A549 (cell line): ENCODE data around the gene TSPAN18. TPM values are rescaled to one million over a fixed set of nuclear protein-coding genes. Genes with fewer than 3 reads are reported as not detected.

Experiments
- ATAC-seq, 2 experiments: fragments of 200-7000 bp in 1 of 2; fragments of >200 bp in 1 of 2; cut with Nextera tagmentation in 1 of 2; cut with Tn5 transposase in 1 of 2; 3 replicates each; pipeline versions ENCODE4 v1.8.0 to v1.9.1; 2018 to 2020; ENCODE audit warnings: mild to moderate bottlenecking in 1 of 2, moderate library complexity in 1 of 2
- CTCF ChIA-PET: fragments of 300-600 bp; sonication (Branson Sonifier 250); formaldehyde crosslinking; extraction: SDS; loops from one replicate; lab custom pipeline; 2021; ENCODE audit warnings: antibody characterized with exemption, inconsistent platforms; lab: Yijun Ruan, JAX
- POLR2A ChIA-PET: fragments of 350-600 bp; formaldehyde crosslinking; extraction: SDS; loops from one replicate; lab custom pipeline; 2021; ENCODE audit warnings: antibody characterized with exemption, inconsistent platforms; lab: Yijun Ruan, JAX
- DNase-seq, 2 experiments: peaks; one replicate each; pipeline versions ENCODE4 v3.0.0 to v3.0.0-alpha.2; 2011 to 2016; ENCODE audit warnings: low read depth in 1 of 2, low spot score in 1 of 2
- FAIRE-seq: peaks from 2 replicates; lab custom pipeline; 2011; peaks lifted over from hg19 to GRCh38; lab: Jason Lieb, UNC
- H3K27ac ChIP-seq, 2 experiments: fragments of >200 bp; sonication (Bioruptor Twin); formaldehyde crosslinking; 3 replicates each; pipeline ENCODE4 v1.5.1; 2016 to 2017
- H3K4me1 ChIP-seq: fragments of >200 bp; sonication (Bioruptor Twin); formaldehyde crosslinking; 3 replicates; pipeline ENCODE4 v1.6.1; 2016
- H3K4me2 ChIP-seq: fragments of >200 bp; sonication (Bioruptor Twin); formaldehyde crosslinking; 3 replicates; pipeline ENCODE4 v1.6.1; 2016
- H3K4me3 ChIP-seq: fragments of >200 bp; sonication (Bioruptor Twin); formaldehyde crosslinking; 3 replicates; pipeline ENCODE4 v1.5.1; 2016
- H3K9me3 ChIP-seq: fragments of >200 bp; sonication (Bioruptor Twin); formaldehyde crosslinking; 3 replicates; pipeline ENCODE4 v1.6.1; 2016
- BHLHE40 ChIP-seq: IDR thresholded peaks from 2 replicates; pipeline ENCODE4 v1.6.1; 2012; ENCODE audit warnings: low read depth, low read length, inconsistent platforms
- CBX2 ChIP-seq: fragments of 200-600 bp; sonication (generic); IDR thresholded peaks from 2 replicates; pipeline ENCODE4 v1.6.1; 2016; ENCODE audit warnings: low read depth, mild to moderate bottlenecking, borderline replicate concordance
- CHD4 ChIP-seq: fragments of 200-600 bp; sonication (generic); IDR thresholded peaks from 2 replicates; pipeline ENCODE4 v1.6.1; 2016; ENCODE audit warnings: antibody characterized with exemption, mild to moderate bottlenecking, borderline replicate concordance
- EP300 ChIP-seq, 2 experiments: fragments of >200 bp; sonication (Bioruptor Twin); formaldehyde crosslinking; IDR thresholded peaks; 2 replicates in 1 of 2; 3 replicates in 1 of 2; pipeline ENCODE4 v1.6.1; 2016 to 2017
- FOSB ChIP-seq: fragments of 250-450 bp; sonication (Bioruptor Pico); IDR thresholded peaks from 2 replicates; pipeline ENCODE4 v1.5.0; 2020; ENCODE audit warnings: mild to moderate bottlenecking, moderate library complexity
- GATA3 ChIP-seq: IDR thresholded peaks from 2 replicates; pipeline ENCODE4 v1.6.1; 2012; ENCODE audit warnings: borderline replicate concordance
- HDAC2 ChIP-seq: fragments of 200-600 bp; sonication (generic); IDR thresholded peaks from 2 replicates; pipeline ENCODE4 v1.6.1; 2016
- HOXA7 ChIP-seq: fragments of 250-450 bp; sonication (Bioruptor Pico); IDR thresholded peaks from 2 replicates; pipeline ENCODE4 v1.5.0; 2020; ENCODE audit warnings: mild to moderate bottlenecking, moderate library complexity
- HOXB13 ChIP-seq: fragments of 250-450 bp; sonication (Bioruptor Pico); IDR thresholded peaks from 2 replicates; pipeline ENCODE4 v1.5.0; 2020; ENCODE audit warnings: low read depth, mild to moderate bottlenecking, moderate library complexity
- HOXB5 ChIP-seq: fragments of 250-450 bp; sonication (Bioruptor Pico); IDR thresholded peaks from 2 replicates; pipeline ENCODE4 v1.5.0; 2020; ENCODE audit warnings: mild to moderate bottlenecking, moderate library complexity
- JUN ChIP-seq, 2 experiments: fragments of >200 bp; sonication (Bioruptor Twin); formaldehyde crosslinking; IDR thresholded peaks; 2 replicates in 1 of 2; 3 replicates in 1 of 2; pipeline ENCODE4 v1.6.1; 2016 to 2017
- JUNB ChIP-seq: fragments of >200 bp; sonication (Bioruptor Twin); formaldehyde crosslinking; IDR thresholded peaks from 2 replicates; pipeline ENCODE4 v1.6.1; 2016
- MAFK ChIP-seq: fragments of 450-650 bp; IDR thresholded peaks from 2 replicates; pipeline ENCODE4 v1.6.1; 2014; ENCODE audit not compliant: partially characterized antibody
- MAX ChIP-seq: IDR thresholded peaks from 2 replicates; pipeline ENCODE4 v1.6.1; 2012
- MAZ ChIP-seq: fragments of 150-350 bp; IDR thresholded peaks from 2 replicates; pipeline ENCODE4 v1.6.1; 2014; ENCODE audit warnings: antibody characterized with exemption, low read depth, low read length, borderline replicate concordance
- MYC ChIP-seq: IDR thresholded peaks from 2 replicates; pipeline ENCODE4 v1.6.1; 2012; ENCODE audit warnings: mild to moderate bottlenecking, inconsistent platforms, low read length, improper control_type of control experiment, borderline replicate concordance
- NPAS2 ChIP-seq: fragments of 250-450 bp; sonication (Bioruptor Pico); IDR thresholded peaks from 2 replicates; pipeline ENCODE4 v1.8.0; 2022; ENCODE audit warnings: mild to moderate bottlenecking, moderate library complexity, borderline replicate concordance
- PBX3 ChIP-seq: IDR thresholded peaks from 2 replicates; pipeline ENCODE4 v1.6.1; 2012
- RARB ChIP-seq: fragments of 250-450 bp; sonication (Bioruptor Pico); IDR thresholded peaks from 2 replicates; pipeline ENCODE4 v1.8.0; 2021; ENCODE audit warnings: mild to moderate bottlenecking, moderate library complexity
- RCOR1 ChIP-seq: fragments of 150-350 bp; IDR thresholded peaks from 2 replicates; pipeline ENCODE4 v1.6.1; 2014; ENCODE audit warnings: antibody characterized with exemption, low read length, low read depth
- RNF2 ChIP-seq: fragments of 200-600 bp; sonication (generic); IDR thresholded peaks from 2 replicates; pipeline ENCODE4 v1.6.1; 2016; ENCODE audit warnings: low read depth, mild to moderate bottlenecking, antibody characterized with exemption, moderate library complexity, borderline replicate concordance
- SREBF2 ChIP-seq: fragments of 450-650 bp; IDR thresholded peaks from 2 replicates; pipeline ENCODE4 v1.6.1; 2014; ENCODE audit warnings: mild to moderate bottlenecking, moderate library complexity
- ZFP36 ChIP-seq: fragments of 450-650 bp; IDR thresholded peaks from 2 replicates; pipeline ENCODE4 v1.6.1; 2014; ENCODE audit warnings: borderline replicate concordance; ENCODE audit not compliant: partially characterized antibody
- ZSCAN20 ChIP-seq: fragments of 250-450 bp; sonication (Bioruptor Pico); IDR thresholded peaks from 2 replicates; pipeline ENCODE4 v1.8.0; 2022; ENCODE audit warnings: mild to moderate bottlenecking, moderate library complexity
- WGBS: methylation state at CpG from one replicate; pipeline ENCODE4 v1.1.6; 2017; ENCODE audit errors: missing lambda C conversion rate; 5-methylcytosine and 5-hydroxymethylcytosine counted together
- polyA plus RNA-seq, 4 experiments: library from polyadenylated mRNA; depleted of rRNA in 3 of 4; stranded (reverse); fragments of >200 nt; fragmentation: RNase III in 1 of 4; extraction: RNeasy Plus Mini Kit Qiagen cat#74134 plus additional on column Dnase treatment in 1 of 4; gene quantifications; 2 replicates in 3 of 4; 3 replicates in 1 of 4; pipeline ENCODE4 v1.2.3, GENCODE V29; 2011 to 2017
- TF ChIP-seq, protein P1 (sequence below): IDR thresholded peaks from 2 replicates; pipeline ENCODE4 v1.6.1; 2012; ENCODE audit warnings: low read depth, borderline replicate concordance

TSPAN18 gene
- polyA plus RNA-seq, 2 of the 4 experiments (the other 2 are of a cell fraction): 0.81 to 4.5 TPM

DNA sequence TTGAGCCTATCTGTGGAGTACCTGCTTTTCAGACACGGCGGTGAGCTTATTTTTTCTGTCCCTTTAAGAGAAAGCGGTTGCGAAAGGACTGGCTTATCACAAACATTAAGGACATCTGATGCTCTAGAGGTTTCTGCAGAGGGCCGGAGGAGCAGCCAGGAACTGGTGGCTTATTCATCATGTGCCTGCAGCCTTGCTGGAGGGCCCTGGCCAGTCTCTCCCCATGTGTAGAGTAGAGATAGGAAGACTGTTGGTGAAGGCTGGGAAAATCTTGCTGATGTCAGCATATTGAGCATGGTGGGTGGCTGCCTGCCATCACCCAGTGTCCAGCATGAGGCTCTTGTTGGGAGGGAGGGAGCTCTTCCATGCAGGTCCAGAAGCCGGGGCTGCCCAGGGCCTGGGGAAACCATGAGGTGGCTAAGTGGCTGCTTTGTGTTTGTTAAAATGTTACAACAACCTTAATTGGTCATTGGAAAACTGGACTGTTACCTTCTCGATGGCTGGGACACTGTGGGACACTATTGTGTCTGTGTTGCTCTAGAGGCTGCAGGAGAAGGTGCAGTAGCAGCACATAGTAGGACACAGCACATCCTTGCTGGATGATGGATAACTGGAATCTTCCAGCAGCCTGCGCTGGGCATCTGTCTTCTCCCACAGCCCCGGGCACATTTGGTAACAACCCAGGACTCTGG, 54.3 kb downstream of the TSPAN18 start (continued):
- no peak for TF ChIP-seq PBX3

DNA sequence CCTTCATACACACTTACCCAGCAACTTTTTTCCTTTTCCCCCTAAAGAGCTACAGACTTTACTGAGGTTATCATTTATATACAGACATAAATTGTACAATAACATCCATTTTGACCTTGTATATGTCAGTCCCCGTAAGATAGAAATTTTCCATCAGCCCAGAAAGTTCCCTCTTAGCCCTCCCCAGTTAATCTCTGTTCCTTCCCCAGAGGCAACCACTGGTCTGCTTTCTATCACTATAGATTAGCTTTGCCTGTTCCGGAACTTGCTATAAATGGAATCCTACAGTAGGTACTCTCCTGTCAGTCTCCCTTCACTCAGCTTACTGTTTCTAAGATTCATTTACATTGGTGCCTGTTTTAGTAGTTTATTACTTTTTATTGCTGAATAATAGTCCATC, 54.9 kb downstream of the TSPAN18 start:
- FAIRE-seq: no peak

GRCh38 chr11:44782478-44782877, 55.7 kb downstream of the TSPAN18 start:
- TF ChIP-seq HOXA7 (CRISPR knock-in tag): no peak
- TF ChIP-seq HOXB5 (CRISPR knock-in tag): no peak
- no peak for TF ChIP-seq RARB (CRISPR knock-in tag)
- no peak for TF ChIP-seq MYC
- TF ChIP-seq GATA3: no peak
- no peak for TF ChIP-seq CBX2
- TF ChIP-seq MAZ: no peak
- no peak for TF ChIP-seq FOSB (CRISPR knock-in tag)
- no peak for TF ChIP-seq PBX3
- no peak for TF ChIP-seq JUNB
- TF ChIP-seq, protein P1, sequence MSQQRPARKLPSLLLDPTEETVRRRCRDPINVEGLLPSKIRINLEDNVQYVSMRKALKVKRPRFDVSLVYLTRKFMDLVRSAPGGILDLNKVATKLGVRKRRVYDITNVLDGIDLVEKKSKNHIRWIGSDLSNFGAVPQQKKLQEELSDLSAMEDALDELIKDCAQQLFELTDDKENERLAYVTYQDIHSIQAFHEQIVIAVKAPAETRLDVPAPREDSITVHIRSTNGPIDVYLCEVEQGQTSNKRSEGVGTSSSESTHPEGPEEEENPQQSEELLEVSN: no peak
- no peak for TF ChIP-seq JUN (IDR thresholded peaks at IDR 0.05)
- TF ChIP-seq HOXB13 (CRISPR knock-in tag): no peak
- TF ChIP-seq MAX: no peak
- TF ChIP-seq MAFK: no peak
- TF ChIP-seq BHLHE40: no peak

More for the DNA sequence above, 54.9 kb downstream of the TSPAN18 start:
- POLR2A ChIA-PET: no interaction called here
- CTCF ChIA-PET: interaction anchor here (0.9 to 1.7 kb wide), 9 partner anchors 8 to 164 kb away, joined by 3 to 9 read pairs (median 4); no protein-coding TSS in a partner anchor
- no peak for DNase-seq
- H3K4me1 ChIP-seq: peaks cover 3% of the 10 kb centered on the region; the same call in 1 of the 3 replicates
- no peak for ATAC-seq
- H3K27ac ChIP-seq: no peak overlapping the region
- no peak for TF ChIP-seq RCOR1
- no peak for TF ChIP-seq CHD4
- no peak for TF ChIP-seq SREBF2
- TF ChIP-seq ZFP36: no peak
- TF ChIP-seq ZSCAN20 (CRISPR knock-in tag): no peak
- TF ChIP-seq EP300 (IDR thresholded peaks at IDR 0.05): no peak
- TF ChIP-seq NPAS2: no peak
- TF ChIP-seq HDAC2: no peak
- no peak for TF ChIP-seq RNF2
- no peak for TF ChIP-seq BHLHE40
- no peak for TF ChIP-seq MAZ
- 93% methylated on average over 2 of the region's 2 CpGs for WGBS
- no peaks in the 10 kb centered on the region for H3K9me3 ChIP-seq
- no peak overlapping the region for H3K4me3 ChIP-seq
- H3K4me2 ChIP-seq: no peak overlapping the region

More at GRCh38 chr11:44782478-44782877, 55.7 kb downstream of the TSPAN18 start:
- CTCF ChIA-PET: interaction anchor here (0.6 to 1.7 kb wide), 6 partner anchors 9 to 112 kb away, joined by 3 to 9 read pairs (median 4); no protein-coding TSS in a partner anchor
- H3K9me3 ChIP-seq: no peaks in the 10 kb centered on the region
- H3K4me1 ChIP-seq: peaks cover 3% of the 10 kb centered on the region; the same call in 1 of the 3 replicates
- FAIRE-seq (no peak), DNase-seq (no peak), ATAC-seq (no peak)
- no peak overlapping the region for H3K27ac ChIP-seq
- no peak overlapping the region for H3K4me3 ChIP-seq
- POLR2A ChIA-PET: no interaction called here
- no peak overlapping the region for H3K4me2 ChIP-seq
- 91% methylated on average over 4 of the region's 4 CpGs for WGBS
